HG03064 (cell line): ENCODE results near the gene TPPP2.

Experiments
- ATAC-seq: cut with Tn5 transposase; IDR thresholded peaks from one replicate; pipeline ENCODE4 v1.9.1; 2021; ENCODE audit warnings: low read depth; ENCODE audit not compliant: unreplicated experiment

TPPP2 gene

GRCh38 chr14:21016413-21017190, 13.4 kb upstream of the TPPP2 start:
- no peak for ATAC-seq

- ATAC-seq = no peak
Measured at GRCh38 chr14:21017528-21018245, 12.3 kb upstream of the TPPP2 start.

- ATAC-seq = no peak
Measured at GRCh38 chr14:21018286-21018685, 11.7 kb upstream of the TPPP2 start.

- no peak for ATAC-seq
Measured at GRCh38 chr14:21018781-21019180, 11.2 kb upstream of the TPPP2 start.

GRCh38 chr14:21019366-21019765, 10.7 kb upstream of the TPPP2 start:
- no peak for ATAC-seq

- ATAC-seq = no peak
Measured at GRCh38 chr14:21020977-21021545, 9.0 kb upstream of the TPPP2 start.

- no peak for ATAC-seq
Measured at GRCh38 chr14:21022686-21023085, 7.3 kb upstream of the TPPP2 start.

- no peak for ATAC-seq
Measured at GRCh38 chr14:21023174-21023573, 6.8 kb upstream of the TPPP2 start.

- no peak for ATAC-seq
Measured at GRCh38 chr14:21023817-21024584, 6.0 kb upstream of the TPPP2 start.

- no peak for ATAC-seq
Measured at GRCh38 chr14:21024585-21025370, 5.2 kb upstream of the TPPP2 start, which contains the start of gene NDRG2. Gene NDRG2, minus strand, starts transcription at chr14:21025061. Its CDS starts 1,746 bp downstream, at chr14:21023315.

- ATAC-seq = no peak
Measured at GRCh38 chr14:21025371-21026273, 4.4 kb upstream of the TPPP2 start.

- ATAC-seq = no peak
Measured at GRCh38 chr14:21026274-21026987, 3.6 kb upstream of the TPPP2 start.

GRCh38 chr14:21026988-21027315, 3.1 kb upstream of the TPPP2 start:
- no peak for ATAC-seq

- ATAC-seq = no peak
Measured at GRCh38 chr14:21030531-21030930, 514 bp downstream of the TPPP2 start.

GRCh38 chr14:21032326-21033132, 2.5 kb downstream of the TPPP2 start:
- ATAC-seq = no peak

GRCh38 chr14:21033133-21033698, 3.2 kb downstream of the TPPP2 start:
- ATAC-seq = no peak

- ATAC-seq = no peak
Measured at GRCh38 chr14:21034707-21035106, 4.7 kb downstream of the TPPP2 start, which contains the start of gene RNASE13. Gene RNASE13, minus strand, starts transcription at chr14:21034807. Its CDS starts 519 bp downstream, at chr14:21034288.
